PC-9 (cell line): Measurements from ENCODE around the gene PTBP1. TPM values are rescaled to one million over a fixed set of nuclear protein-coding genes. Genes with fewer than 3 reads are reported as not detected.
"Not testable (repeated sequence)": the region's sequence is repeated elsewhere in the genome, so short reads cannot be mapped to it uniquely, and the experiment has no call there.

Experiments used
- BruUV-seq: library from RNA; stranded (reverse); fragments of 400-500 nt; replicated peaks from 2 replicates; lab custom pipeline; 2021; lab: Mats Ljungman, UMichigan
- CTCF ChIA-PET: fragments of 300-600 bp; sonication (Branson Sonifier 250); formaldehyde crosslinking; loops from one replicate; lab custom pipeline; 2022; ENCODE audit warnings: antibody characterized with exemption; lab: Charles Lee
- POLR2A ChIA-PET: fragments of 300-600 bp; sonication (Branson Sonifier 250); formaldehyde crosslinking; loops from one replicate; lab custom pipeline; 2022; ENCODE audit warnings: antibody characterized with exemption; ENCODE audit not compliant: unreplicated experiment; lab: Charles Lee
- DNase-seq, 2 experiments: peaks; one replicate each; pipeline versions ENCODE4 v3.0.0 to v3.0.0-alpha.2; 2015 to 2022; ENCODE audit warnings: mixed read lengths in 1 of 2
- H2AFZ ChIP-seq: fragments of 200-600 bp; sonication (generic); 2 replicates; pipeline ENCODE4 v1.8.1; 2017; ENCODE audit warnings: antibody characterized with exemption
- H3F3A ChIP-seq: fragments of 200-600 bp; sonication (generic); 2 replicates; pipeline ENCODE4 v1.8.1; 2017; ENCODE audit warnings: antibody characterized with exemption, mild to moderate bottlenecking, low read depth; ENCODE audit not compliant: insufficient read depth
- H3K27ac ChIP-seq: fragments of 200-600 bp; sonication (generic); 2 replicates; pipeline ENCODE4 v1.6.1; 2016; ENCODE audit warnings: mixed run types
- H3K27me3 ChIP-seq: fragments of 200-600 bp; sonication (generic); 2 replicates; pipeline ENCODE4 v1.6.1; 2016; ENCODE audit warnings: low read depth, mixed run types; ENCODE audit not compliant: insufficient read depth
- H3K36me3 ChIP-seq: fragments of 200-600 bp; sonication (generic); 2 replicates; pipeline ENCODE4 v1.6.1; 2016; ENCODE audit warnings: low read depth, mixed run types
- H3K4me1 ChIP-seq: fragments of 200-600 bp; sonication (generic); replicated peaks from 2 replicates; pipeline ENCODE4 v1.6.1; 2016; ENCODE audit warnings: mixed run types; ENCODE audit not compliant: insufficient read depth
- H3K4me2 ChIP-seq: fragments of 200-600 bp; sonication (generic); 2 replicates; pipeline ENCODE4 v1.6.1; 2017; ENCODE audit warnings: mixed run types
- H3K4me3 ChIP-seq: fragments of 200-600 bp; sonication (generic); 2 replicates; pipeline ENCODE4 v1.6.1; 2016; ENCODE audit warnings: mixed run types
- H3K79me2 ChIP-seq: fragments of 200-600 bp; sonication (generic); 2 replicates; pipeline ENCODE4 v1.6.1; 2017; ENCODE audit warnings: low read depth, mixed run types
- H3K9me2 ChIP-seq: fragments of 200-600 bp; sonication (generic); 2 replicates; pipeline ENCODE4 v1.8.1; 2017; ENCODE audit warnings: mild to moderate bottlenecking; ENCODE audit not compliant: insufficient read depth
- H3K9me3 ChIP-seq: fragments of 200-600 bp; sonication (generic); 2 replicates; pipeline ENCODE4 v1.8.1; 2016; ENCODE audit warnings: low read depth; ENCODE audit not compliant: insufficient read depth
- H4K20me1 ChIP-seq: fragments of 200-600 bp; sonication (generic); 2 replicates; pipeline ENCODE4 v1.8.1; 2017; ENCODE audit not compliant: insufficient read depth
- CTCF ChIP-seq: fragments of 200-600 bp; sonication (generic); conservative IDR thresholded peaks from 2 replicates; pipeline ENCODE4 v1.6.1; 2017; ENCODE audit warnings: mixed run types, antibody characterized with exemption, mild to moderate bottlenecking, moderate library complexity
- EZH2 ChIP-seq: fragments of 200-600 bp; sonication (generic); IDR thresholded peaks from 2 replicates; pipeline ENCODE4 v1.8.0; 2017; ENCODE audit warnings: antibody characterized with exemption, low read depth
- intact Hi-C: fragments of 100-400 bp; cut with micrococcal nuclease; formaldehyde crosslinking; loops from one replicate; pipeline ENCODE4 v1.10.0; 2022; ENCODE audit not compliant: unreplicated experiment
- total RNA-seq: library from RNA; stranded (reverse); gene quantifications from 2 replicates; pipeline ENCODE4 v1.2.3, GENCODE V29; 2021

The PTBP1 gene
- total RNA-seq, 1 experiment from 2014 or later, result 542 TPM

- intact Hi-C loops, result loop anchor here (10.0 kb wide), 1 partner anchor 132 kb away; the partner anchor contains the start of gene WDR18
- Histone ChIP-seq H3K36me3 (no peaks in the 10 kb centered on the region), H3K4me2 (no peak overlapping the region), H3K4me1 (peaks cover 5% of the 10 kb centered on the region; the same call in 1 of the 2 replicates), H3K4me3 (no peak overlapping the region), H3K9me3 (no peaks in the 10 kb centered on the region), H4K20me1 (no peaks in the 10 kb centered on the region; the same call in 1 of the 2 replicates), H2AFZ (no peak overlapping the region), H3K27me3 (peaks cover 9% of the 10 kb centered on the region), H3F3A (peaks cover 27% of the 10 kb centered on the region; the same call in 1 of the 2 replicates), H3K9me2 (no peaks in the 10 kb centered on the region), H3K27ac (no peak overlapping the region), H3K79me2 (no peaks in the 10 kb centered on the region)
- POLR2A ChIA-PET, result no interaction called here
- BruUV-seq, result no TSS peak
- TF ChIP-seq EZH2, result no peak
- no peak for TF ChIP-seq CTCF
- CTCF ChIA-PET, result no interaction called here
- no peak for DNase-seq
Measured at GRCh38 chr19:853014-853585, 55.8 kb downstream of the PTBP1 start.

GRCh38 chr19:853614-854220 is 56.5 kb downstream of the PTBP1 start:
- H3F3A ChIP-seq, result peaks cover 33% of the 10 kb centered on the region
- H3K9me2 ChIP-seq, H2AFZ ChIP-seq, POLR2A ChIA-PET, H3K36me3 ChIP-seq, H4K20me1 ChIP-seq, H3K4me2 ChIP-seq, H3K4me1 ChIP-seq, H3K27ac ChIP-seq, H3K9me3 ChIP-seq, H3K27me3 ChIP-seq, DNase-seq, H3K4me3 ChIP-seq, H3K79me2 ChIP-seq, BruUV-seq: not testable (repeated sequence)
- CTCF ChIA-PET, result interaction anchor here (0.7 kb wide), 1 partner anchor 33 kb away, joined by 4 read pairs; no protein-coding TSS in a partner anchor
- intact Hi-C loops, result loop anchor here (10.0 kb wide), 1 partner anchor 131 kb away; the partner anchor contains the start of gene WDR18

GRCh38 chr19:854549-854948 is 57.3 kb downstream of the PTBP1 start:
- intact Hi-C loops, result loop anchor here (10.0 kb wide), 1 partner anchor 130 kb away; the partner anchor contains the start of gene WDR18
- ChIA-PET POLR2A (interaction anchor here (0.7 kb wide), 1 partner anchor 191 kb away, joined by 11 read pairs; the partner anchor contains the start of gene RNF126), CTCF (interaction anchor here (0.7 kb wide), 1 partner anchor 34 kb away, joined by 4 read pairs; no protein-coding TSS in a partner anchor)

More at GRCh38 chr19:854549-854948, 57.3 kb downstream of the PTBP1 start:
- no peaks in the 10 kb centered on the region for H3K79me2 ChIP-seq
- peaks cover 11% of the 10 kb centered on the region for H3K4me1 ChIP-seq
- H3K36me3 ChIP-seq, result no peaks in the 10 kb centered on the region
- H2AFZ ChIP-seq, result no peak overlapping the region
- H4K20me1 ChIP-seq, result no peaks in the 10 kb centered on the region; the same call in 1 of the 2 replicates
- BruUV-seq, result no TSS peak
- H3K27ac ChIP-seq, result no peak overlapping the region
- no peaks in the 10 kb centered on the region for H3K27me3 ChIP-seq
- DNase-seq, result no peak
- H3F3A ChIP-seq, result peaks cover 36% of the 10 kb centered on the region
- no peaks in the 10 kb centered on the region for H3K9me2 ChIP-seq
- TF ChIP-seq EZH2, result no peak
- no peak for TF ChIP-seq CTCF
- no peaks in the 10 kb centered on the region for H3K9me3 ChIP-seq
- no peak overlapping the region for H3K4me3 ChIP-seq
- H3K4me2 ChIP-seq, result no peak overlapping the region
